Activated CD4-positive, alpha-beta T cell treated with anti-CD3 and anti-CD28 coated beads, Interleukin-2, Interleukin-4, amounts not matched to agents 100 ng/mL and 50 ng/mL, durations not matched to agents 16 hours and 8 hours (primary cell): Measurements from ENCODE around the gene ZDHHC23.

ENCODE experiments used
- DNase-seq: peaks from one replicate; pipeline ENCODE4 v3.0.0-alpha.2; 2020; ENCODE audit warnings: low spot score

The ZDHHC23 gene

GRCh38 chr3:113947372-113948014 lies at the start of gene ZDHHC23:
ZDHHC23 (plus strand) TSS chr3:113948013; CDS start chr3:113948803, 790 bp downstream.
- DNase-seq, result peak; percentile 50

GRCh38 chr3:113898892-113899291 lies 48.9 kb upstream of the ZDHHC23 start:
- DNase-seq, result no peak

- no peak for DNase-seq
Measured at GRCh38 chr3:113906568-113907140, 41.2 kb upstream of the ZDHHC23 start.

GRCh38 chr3:113908133-113908532 lies 39.7 kb upstream of the ZDHHC23 start:
- no peak for DNase-seq

- DNase-seq, result no peak
Measured at GRCh38 chr3:113910966-113911365, 36.8 kb upstream of the ZDHHC23 start.

GRCh38 chr3:113912552-113913236 lies 35.1 kb upstream of the ZDHHC23 start:
- peak; percentile 50 for DNase-seq

- no peak for DNase-seq
Measured at GRCh38 chr3:113914646-113915045, 33.2 kb upstream of the ZDHHC23 start.

- DNase-seq, result no peak
Measured at GRCh38 chr3:113927556-113927955, 20.3 kb upstream of the ZDHHC23 start.

- DNase-seq, result no peak
Measured at GRCh38 chr3:113946831-113947230, 982 bp upstream of the ZDHHC23 start.

- peak; percentile 9 for DNase-seq
Measured at GRCh38 chr3:113948015-113948917, 453 bp downstream of the ZDHHC23 start.

- no peak for DNase-seq
Measured at GRCh38 chr3:113952921-113953320, 5.1 kb downstream of the ZDHHC23 start.

- no peak for DNase-seq
Measured at GRCh38 chr3:113953677-113954076, 5.9 kb downstream of the ZDHHC23 start.

- no peak for DNase-seq
Measured at GRCh38 chr3:113954091-113954685, 6.4 kb downstream of the ZDHHC23 start.

- peak; percentile 9 for DNase-seq
Measured at GRCh38 chr3:113963879-113964278, 16.1 kb downstream of the ZDHHC23 start.

GRCh38 chr3:113966172-113966571 lies 18.4 kb downstream of the ZDHHC23 start:
- no peak for DNase-seq

- DNase-seq, result no peak
Measured at GRCh38 chr3:113968986-113969385, 21.2 kb downstream of the ZDHHC23 start.

- no peak for DNase-seq
Measured at GRCh38 chr3:113977822-113978221, 30.0 kb downstream of the ZDHHC23 start.

GRCh38 chr3:113979916-113980315 lies 32.1 kb downstream of the ZDHHC23 start:
- no peak for DNase-seq

GRCh38 chr3:113981803-113982202 lies 34.0 kb downstream of the ZDHHC23 start:
- DNase-seq, result no peak

- no peak for DNase-seq
Measured at GRCh38 chr3:113983544-113983943, 35.7 kb downstream of the ZDHHC23 start.

- DNase-seq, result no peak
Measured at GRCh38 chr3:113985541-113985940, 37.7 kb downstream of the ZDHHC23 start.

GRCh38 chr3:114005481-114005880 lies 57.7 kb downstream of the ZDHHC23 start:
- DNase-seq, result no peak
